Measurements from ENCODE around the gene JSRP1.

Gene JSRP1

GRCh38 chr19:2296141-2296540, 39.9 kb upstream of the JSRP1 start:
- no peak for TF ChIP-seq CTCF (IDR thresholded peaks at IDR 0.05; ENCODE audit: low read depth, low read length, missing control alignments)
- DNase-seq, result no peak
- H3K4me3 ChIP-seq (ENCODE audit: low read depth, low read length), result no peak overlapping the region
- in situ Hi-C loops (cut with HindIII; ENCODE audit: low pct_ligation_motif_present, low sequenced_read_pairs), result no loop called here
- H3K27ac ChIP-seq, result no peak overlapping the region
- no peaks in the 10 kb centered on the region for H3K36me3 ChIP-seq (replicated peaks)
- peaks cover 17% of the 10 kb centered on the region for H3K27me3 ChIP-seq (replicated peaks)

- Histone ChIP-seq H3K27ac (no peak overlapping the region), H3K4me3 (ENCODE audit: low read depth, low read length) (no peak overlapping the region), H3K36me3 (replicated peaks) (no peaks in the 10 kb centered on the region), H3K27me3 (replicated peaks) (peaks cover 30% of the 10 kb centered on the region)
- in situ Hi-C loops (cut with HindIII; ENCODE audit: low pct_ligation_motif_present, low sequenced_read_pairs), result no loop called here
- no peak for TF ChIP-seq CTCF (IDR thresholded peaks at IDR 0.05; ENCODE audit: low read depth, low read length, missing control alignments)
- no peak for DNase-seq
Observed at GRCh38 chr19:2294687-2295335, 38.6 kb upstream of the JSRP1 start.

- no peak for TF ChIP-seq CTCF (IDR thresholded peaks at IDR 0.05; ENCODE audit: low read depth, low read length, missing control alignments)
- Histone ChIP-seq H3K36me3 (replicated peaks) (no peaks in the 10 kb centered on the region), H3K4me3 (ENCODE audit: low read depth, low read length) (no peak overlapping the region), H3K27ac (no peak overlapping the region), H3K27me3 (replicated peaks) (peaks cover 46% of the 10 kb centered on the region)
- no peak for DNase-seq
- in situ Hi-C loops (cut with HindIII; ENCODE audit: low pct_ligation_motif_present, low sequenced_read_pairs), result no loop called here
Observed at GRCh38 chr19:2291185-2291751, 35.1 kb upstream of the JSRP1 start.

- Histone ChIP-seq H3K4me3 (ENCODE audit: low read depth, low read length) (no peak overlapping the region), H3K36me3 (replicated peaks) (no peaks in the 10 kb centered on the region), H3K27me3 (replicated peaks) (peaks cover 46% of the 10 kb centered on the region), H3K27ac (no peak overlapping the region)
- TF ChIP-seq CTCF (IDR thresholded peaks at IDR 0.05; ENCODE audit: low read depth, low read length, missing control alignments), result no peak
- DNase-seq, result no peak
- in situ Hi-C loops (cut with HindIII; ENCODE audit: low pct_ligation_motif_present, low sequenced_read_pairs), result no loop called here
Observed at GRCh38 chr19:2290441-2291184, 34.4 kb upstream of the JSRP1 start.

- in situ Hi-C loops (cut with HindIII; ENCODE audit: low pct_ligation_motif_present, low sequenced_read_pairs), result no loop called here
- TF ChIP-seq CTCF (IDR thresholded peaks at IDR 0.05; ENCODE audit: low read depth, low read length, missing control alignments), result no peak
- Histone ChIP-seq H3K27me3 (replicated peaks) (peaks cover 46% of the 10 kb centered on the region), H3K36me3 (replicated peaks) (no peaks in the 10 kb centered on the region), H3K4me3 (ENCODE audit: low read depth, low read length) (no peak overlapping the region), H3K27ac (no peak overlapping the region)
- no peak for DNase-seq
Observed at GRCh38 chr19:2289714-2290435, 33.7 kb upstream of the JSRP1 start.
